ENCODE data around the gene OSBPL3.

DNA sequence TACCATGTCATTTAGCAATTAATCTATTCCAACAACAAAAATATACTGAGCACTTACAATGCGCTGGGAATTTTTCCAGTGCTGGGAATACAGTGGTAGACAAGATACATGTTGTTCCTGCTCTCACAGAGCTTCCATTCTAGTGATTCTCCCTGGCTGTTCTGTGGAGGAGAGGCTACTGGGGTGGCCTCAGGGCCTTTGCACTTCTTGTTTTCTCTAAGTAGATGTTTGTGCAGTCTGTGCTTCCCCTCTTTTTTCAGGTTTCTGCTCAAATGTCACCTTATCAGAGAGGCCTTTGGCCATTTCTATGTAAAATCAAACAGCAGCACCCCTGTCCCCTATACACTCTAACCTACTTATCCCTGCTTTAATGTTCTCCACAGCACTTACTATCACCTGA lies 24.7 kb downstream of the OSBPL3 start:
- TF ChIP-seq, protein P1, sequence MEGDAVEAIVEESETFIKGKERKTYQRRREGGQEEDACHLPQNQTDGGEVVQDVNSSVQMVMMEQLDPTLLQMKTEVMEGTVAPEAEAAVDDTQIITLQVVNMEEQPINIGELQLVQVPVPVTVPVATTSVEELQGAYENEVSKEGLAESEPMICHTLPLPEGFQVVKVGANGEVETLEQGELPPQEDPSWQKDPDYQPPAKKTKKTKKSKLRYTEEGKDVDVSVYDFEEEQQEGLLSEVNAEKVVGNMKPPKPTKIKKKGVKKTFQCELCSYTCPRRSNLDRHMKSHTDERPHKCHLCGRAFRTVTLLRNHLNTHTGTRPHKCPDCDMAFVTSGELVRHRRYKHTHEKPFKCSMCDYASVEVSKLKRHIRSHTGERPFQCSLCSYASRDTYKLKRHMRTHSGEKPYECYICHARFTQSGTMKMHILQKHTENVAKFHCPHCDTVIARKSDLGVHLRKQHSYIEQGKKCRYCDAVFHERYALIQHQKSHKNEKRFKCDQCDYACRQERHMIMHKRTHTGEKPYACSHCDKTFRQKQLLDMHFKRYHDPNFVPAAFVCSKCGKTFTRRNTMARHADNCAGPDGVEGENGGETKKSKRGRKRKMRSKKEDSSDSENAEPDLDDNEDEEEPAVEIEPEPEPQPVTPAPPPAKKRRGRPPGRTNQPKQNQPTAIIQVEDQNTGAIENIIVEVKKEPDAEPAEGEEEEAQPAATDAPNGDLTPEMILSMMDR (IDR thresholded peaks at IDR 0.05; ENCODE audit: low read depth, low read length): no peak
- TF ChIP-seq POLR2A (IDR thresholded peaks at IDR 0.05; ENCODE audit: extremely low read depth, insufficient read length): no peak
